Measurements from ENCODE around the gene CDH24. TPM values are rescaled to one million over a fixed set of nuclear protein-coding genes. Genes with fewer than 3 reads are reported as not detected.
A peak's percentile ranks its signal among the peaks of the same experiment; 100 is the strongest.

The CDH24 gene
- total and polyA plus RNA-seq, 9 of the 15 experiments (the other 6 are each of a cell fraction or from before 2014, with no cell fraction given): 0.04 to 16.2 (median 4.9) TPM

- TF ChIP-seq LARP7 (IDR thresholded peaks at IDR 0.05) (peak; percentile 89; the same call in 1 of the 2 replicates), EP300 (IDR thresholded peaks at IDR 0.05; ENCODE audit: low read length) (no peak), ZNF232 (CRISPR knock-in tag; IDR thresholded peaks at IDR 0.05) (no peak), NUFIP1 (IDR thresholded peaks at IDR 0.05; ENCODE audit: partially characterized antibody) (no peak), BRD9 (IDR thresholded peaks at IDR 0.05; ENCODE audit: low read depth, partially characterized antibody) (no peak), HDAC6 (IDR thresholded peaks at IDR 0.05; ENCODE audit: low read depth, low read length) (no peak), DDX20 (tag; IDR thresholded peaks at IDR 0.05; ENCODE audit: low read depth) (no peak), TAF7 (tag; IDR thresholded peaks at IDR 0.05) (no peak), ZHX1 (conservative IDR thresholded peaks at IDR 0.05; ENCODE audit: low read length) (no peak), ARID3B (CRISPR knock-in tag; IDR thresholded peaks at IDR 0.05; ENCODE audit: borderline replicate concordance) (no peak), SMARCA5 (IDR thresholded peaks at IDR 0.05) (0 out of 2 replicates have a peak, but pooled peaks have one; percentile 39), XRCC5 (IDR thresholded peaks at IDR 0.05; ENCODE audit: low read depth, low read length) (no peak), PURB (CRISPR knock-in tag; IDR thresholded peaks at IDR 0.05; ENCODE audit: low read depth) (no peak), POU5F1 (IDR thresholded peaks at IDR 0.05; ENCODE audit: borderline replicate concordance, low read depth, low read length, partially characterized antibody) (no peak), CEBPZ (IDR thresholded peaks at IDR 0.05; ENCODE audit: borderline replicate concordance, low read depth, low read length) (no peak)
- TF ChIP-seq, protein P1, sequence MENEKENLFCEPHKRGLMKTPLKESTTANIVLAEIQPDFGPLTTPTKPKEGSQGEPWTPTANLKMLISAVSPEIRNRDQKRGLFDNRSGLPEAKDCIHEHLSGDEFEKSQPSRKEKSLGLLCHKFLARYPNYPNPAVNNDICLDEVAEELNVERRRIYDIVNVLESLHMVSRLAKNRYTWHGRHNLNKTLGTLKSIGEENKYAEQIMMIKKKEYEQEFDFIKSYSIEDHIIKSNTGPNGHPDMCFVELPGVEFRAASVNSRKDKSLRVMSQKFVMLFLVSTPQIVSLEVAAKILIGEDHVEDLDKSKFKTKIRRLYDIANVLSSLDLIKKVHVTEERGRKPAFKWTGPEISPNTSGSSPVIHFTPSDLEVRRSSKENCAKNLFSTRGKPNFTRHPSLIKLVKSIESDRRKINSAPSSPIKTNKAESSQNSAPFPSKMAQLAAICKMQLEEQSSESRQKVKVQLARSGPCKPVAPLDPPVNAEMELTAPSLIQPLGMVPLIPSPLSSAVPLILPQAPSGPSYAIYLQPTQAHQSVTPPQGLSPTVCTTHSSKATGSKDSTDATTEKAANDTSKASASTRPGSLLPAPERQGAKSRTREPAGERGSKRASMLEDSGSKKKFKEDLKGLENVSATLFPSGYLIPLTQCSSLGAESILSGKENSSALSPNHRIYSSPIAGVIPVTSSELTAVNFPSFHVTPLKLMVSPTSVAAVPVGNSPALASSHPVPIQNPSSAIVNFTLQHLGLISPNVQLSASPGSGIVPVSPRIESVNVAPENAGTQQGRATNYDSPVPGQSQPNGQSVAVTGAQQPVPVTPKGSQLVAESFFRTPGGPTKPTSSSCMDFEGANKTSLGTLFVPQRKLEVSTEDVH (IDR thresholded peaks at IDR 0.05; ENCODE audit: low read depth, partially characterized antibody): no peak
Observed at GRCh38 chr14:23056956-23057756, at the start of gene CDH24 (continued).
